H1 (cell line): Measurements from ENCODE around the gene ST7L. TPM values are rescaled to one million over a fixed set of nuclear protein-coding genes. Genes with fewer than 3 reads are reported as not detected.

ENCODE experiments used
- ASH2L ChIP-seq: fragments of 200-600, 300-600 bp; sonication (generic); IDR thresholded peaks from one replicate; pipeline ENCODE4 v1.7.1; 2017; ENCODE audit warnings: low read length
- CHD1 ChIP-seq: IDR thresholded peaks from 2 replicates; pipeline ENCODE4 v1.6.1; 2012; ENCODE audit warnings: low read depth, low read length, improper control_type of control experiment
- CHD2 ChIP-seq: IDR thresholded peaks from 2 replicates; pipeline ENCODE4 v1.6.1; 2012; ENCODE audit warnings: low read length, improper control_type of control experiment
- HDAC2 ChIP-seq, 2 experiments: fragments of 300-600 bp in 1 of 2; sonication (generic) in 1 of 2; IDR thresholded peaks; 2 replicates each; pipeline ENCODE4 v1.6.1; 2011 to 2012; ENCODE audit warnings: low read depth in 2 of 2, low read length in 2 of 2, mild to moderate bottlenecking in 2 of 2, moderate library complexity in 2 of 2, borderline replicate concordance in 1 of 2, inconsistent platforms in 1 of 2
- KDM5A ChIP-seq: fragments of 200-600 bp; IDR thresholded peaks from 2 replicates; pipeline ENCODE4 v1.7.1; 2012; ENCODE audit warnings: mild to moderate bottlenecking, low read length, inconsistent platforms, mixed read lengths
- NRF1 ChIP-seq: IDR thresholded peaks from 2 replicates; pipeline ENCODE4 v1.6.1; 2011; ENCODE audit warnings: mild to moderate bottlenecking, low read depth, low read length, improper control_type of control experiment
- POLR2A ChIP-seq, 2 experiments: IDR thresholded peaks; 1 replicate in 1 of 2; 2 replicates in 1 of 2; pipeline ENCODE4 v1.6.1; 2011; ENCODE audit warnings: low read depth in 2 of 2, low read length in 2 of 2, mild to moderate bottlenecking in 2 of 2; ENCODE audit errors: control extremely low read depth in 1 of 2
- SIN3A ChIP-seq, 2 experiments: IDR thresholded peaks in 1 of 2; conservative IDR thresholded peaks in 1 of 2; 2 replicates each; pipeline ENCODE4 v1.6.1; 2011 to 2012; ENCODE audit warnings: low read length in 2 of 2, improper control_type of control experiment in 1 of 2, low read depth in 1 of 2, mild to moderate bottlenecking in 1 of 2
- SP2 ChIP-seq: IDR thresholded peaks from 2 replicates; pipeline ENCODE4 v1.6.1; 2012; ENCODE audit warnings: mild to moderate bottlenecking, low read length, inconsistent platforms
- SUZ12 ChIP-seq: fragments of 200-600 bp; sonication (generic); IDR thresholded peaks from 2 replicates; pipeline ENCODE4 v1.6.1; 2012; ENCODE audit warnings: mild to moderate bottlenecking, inconsistent platforms, low read length, moderate library complexity, mixed read lengths
- TAF1 ChIP-seq: IDR thresholded peaks from 2 replicates; pipeline ENCODE4 v1.6.1; 2011; ENCODE audit warnings: mild to moderate bottlenecking, low read depth, low read length
- TAF7 ChIP-seq: optimal IDR thresholded peaks from 2 replicates; pipeline ENCODE3; 2011; ENCODE audit warnings: low read depth, mild to moderate bottlenecking, inconsistent platforms, low read length, moderate library complexity, borderline replicate concordance
- TBP ChIP-seq: IDR thresholded peaks from 2 replicates; pipeline ENCODE4 v1.6.1; 2011; ENCODE audit warnings: low read depth, low read length, improper control_type of control experiment
- TCF12 ChIP-seq: IDR thresholded peaks from 2 replicates; pipeline ENCODE4 v1.6.1; 2011; ENCODE audit warnings: low read depth, mild to moderate bottlenecking, low read length
- YY1 ChIP-seq: IDR thresholded peaks from 2 replicates; pipeline ENCODE4 v1.6.1; 2011; ENCODE audit warnings: low read depth, mild to moderate bottlenecking, low read length
- polyA plus RNA-seq, 7 experiments: library from polyadenylated mRNA; depleted of rRNA in 3 of 7; stranded (reverse) in 5 of 7; unstranded in 2 of 7; fragments of >200 nt in 5 of 7; fragments of 200-250 nt in 2 of 7; gene quantifications; 1 replicate in 5 of 7; 2 replicates in 1 of 7; 4 replicates in 1 of 7; pipeline versions ENCODE4 v1.2.1 to v1.2.3, GENCODE V29; 2011 to 2013; ENCODE audit warnings: missing spikeins in 2 of 7, mixed read lengths in 2 of 7
- total RNA-seq: library from RNA; stranded (reverse); fragmentation: NEBNext Ultra II Directional; extraction: Animal tissue kit (Norgen Biotek cat#: 25700); gene quantifications from 2 replicates; pipeline ENCODE4 v1.2.1, GENCODE V29; 2021
- TF ChIP-seq, protein P1 (sequence below): IDR thresholded peaks from 2 replicates; pipeline ENCODE4 v1.6.1; 2012; ENCODE audit warnings: inconsistent platforms

ST7L gene
- total and polyA plus RNA-seq, 2 of the 8 experiments (the other 6 are each of a cell fraction or from before 2014, with no cell fraction given), result 9.6 to 16.2 TPM

DNA sequence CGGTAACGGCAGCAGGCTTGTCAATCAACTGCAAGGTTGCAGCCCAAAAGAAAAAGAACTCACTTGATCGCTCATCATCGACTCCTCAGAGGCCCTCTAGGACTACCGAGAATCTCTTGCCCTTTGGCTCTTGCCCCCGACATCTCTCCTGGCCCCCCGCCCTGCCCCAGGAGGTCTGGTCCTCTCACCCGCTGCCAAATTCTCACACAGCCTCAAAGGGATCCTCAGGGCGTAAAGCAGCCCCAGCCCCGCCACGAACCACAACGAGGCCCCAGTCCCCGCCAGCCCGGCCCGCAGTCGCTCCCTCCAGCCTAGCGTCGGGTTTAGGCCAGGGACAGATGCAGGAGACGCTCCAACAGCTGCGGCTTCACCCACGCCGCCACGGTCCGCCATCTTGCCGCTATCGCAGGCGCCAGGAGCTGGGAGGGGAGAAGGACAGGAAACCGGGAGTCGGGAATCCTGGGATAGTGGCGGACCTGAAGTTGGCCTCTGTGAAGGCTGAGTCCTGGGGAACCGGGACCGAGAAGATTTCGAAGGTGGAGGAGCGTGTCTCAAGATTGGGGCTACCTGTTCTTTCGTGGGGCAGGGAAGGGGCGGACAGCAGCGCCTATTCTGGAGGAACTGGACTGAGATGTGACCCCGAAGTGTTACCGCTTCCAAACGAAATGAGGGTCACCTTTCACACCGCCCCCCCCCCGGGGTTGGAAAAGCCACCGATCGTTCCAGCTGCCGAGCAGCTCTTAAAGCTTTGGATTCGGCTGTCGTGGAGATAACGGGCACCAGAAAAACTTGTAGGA, at the start of gene ST7L (continued):
- TF ChIP-seq TBP (peak; percentile 85), TCF12 (no peak), TAF1 (peak; percentile 93), POLR2A (IDR thresholded peaks at IDR 0.05; ENCODE audit: control extremely low read depth in 1 of 2, low read depth in 2 of 2, low read length in 2 of 2) (peak in 1 of 2 experiments; percentile 35; a peak in 1 of 3 replicates), SUZ12 (no peak), SIN3A (conservative IDR thresholded peaks at IDR 0.05 in 1 of 2, IDR thresholded peaks at IDR 0.05 in 1 of 2; ENCODE audit: low read depth in 1 of 2, low read length in 2 of 2) (peak in 1 of 2 experiments; percentile 84; a peak in 3 of 4 replicates), NRF1 (no peak), ASH2L (peak; percentile 89), TAF7 (peak; percentile 90), CHD2 (no peak), KDM5A (peak; percentile 83), HDAC2 (IDR thresholded peaks at IDR 0.05; ENCODE audit: borderline replicate concordance in 1 of 2, low read depth in 2 of 2, low read length in 2 of 2) (no peak; a peak in 1 of 4 replicates), CHD1 (no peak), YY1 (peak; percentile 96), SP2 (peak; percentile 45; the same call in 1 of the 2 replicates)
- TF ChIP-seq, protein P1, sequence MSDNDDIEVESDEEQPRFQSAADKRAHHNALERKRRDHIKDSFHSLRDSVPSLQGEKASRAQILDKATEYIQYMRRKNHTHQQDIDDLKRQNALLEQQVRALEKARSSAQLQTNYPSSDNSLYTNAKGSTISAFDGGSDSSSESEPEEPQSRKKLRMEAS, result peak; percentile 68
